ENCODE results near the gene ZNF775. TPM values are rescaled to one million over a fixed set of nuclear protein-coding genes. Genes with fewer than 3 reads are reported as not detected.

ZNF775 gene
- total and polyA plus RNA-seq, 2 of the 13 experiments (the other 11 are each of a cell fraction or from before 2014, with no cell fraction given), result 3.1 to 3.2 TPM

DNA sequence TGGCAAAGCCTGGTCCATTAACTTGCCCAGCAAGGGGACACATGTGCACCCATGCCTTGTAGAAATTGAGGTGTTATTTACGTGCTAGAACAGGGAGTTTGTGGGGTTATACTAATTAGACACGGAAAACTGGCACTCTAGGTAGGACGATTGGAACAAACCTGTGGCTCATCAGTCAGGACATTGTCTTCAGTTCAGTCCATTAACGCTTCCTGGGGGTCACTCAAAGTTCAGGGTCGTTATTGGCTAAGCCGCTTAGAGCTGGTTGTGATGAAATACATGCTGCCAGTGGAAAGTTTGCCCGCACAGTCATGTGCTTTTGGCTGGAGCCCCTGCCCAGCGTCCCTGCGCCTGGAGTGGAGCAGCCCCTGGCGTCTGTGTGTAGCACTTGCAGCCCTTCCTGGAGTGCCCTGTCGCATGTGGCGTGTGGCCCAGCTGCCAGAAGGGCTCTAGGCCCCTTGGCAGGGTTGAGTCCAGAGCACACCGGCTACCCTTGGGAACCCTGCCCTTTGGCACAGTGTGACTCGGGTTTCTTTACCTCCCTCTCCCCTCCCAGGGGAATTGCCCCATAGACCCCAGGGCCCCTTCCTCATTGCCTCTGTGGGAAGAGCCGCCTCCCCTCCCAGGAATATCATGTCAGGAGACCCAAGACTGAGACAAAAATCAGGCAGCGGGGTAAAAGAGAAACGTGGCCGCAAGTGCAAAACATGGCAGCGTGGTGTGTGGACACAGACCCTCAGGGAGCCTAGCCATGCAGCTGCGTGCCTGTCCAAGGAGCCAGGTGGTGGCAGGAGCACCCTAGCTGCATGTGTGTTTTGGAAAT lies 9.8 kb downstream of the ZNF775 start (continued):
- TF ChIP-seq SAFB2 (CRISPR knock-in tag; IDR thresholded peaks at IDR 0.05; ENCODE audit: borderline replicate concordance, low read depth), result peak; percentile 74; the same call in 1 of the 2 replicates
- TF ChIP-seq ZNF326 (CRISPR knock-in tag; IDR thresholded peaks at IDR 0.05; ENCODE audit: borderline replicate concordance), result no peak
- no peak for TF ChIP-seq SNAPC2 (CRISPR knock-in tag; IDR thresholded peaks at IDR 0.05)
- peak; percentile 76; the same call in 1 of the 2 replicates for TF ChIP-seq FOXK1 (CRISPR knock-in tag; IDR thresholded peaks at IDR 0.05; ENCODE audit: borderline replicate concordance, low read depth)
- peak; percentile 73 for TF ChIP-seq ZFY (CRISPR knock-in tag; IDR thresholded peaks at IDR 0.05)
- no peak for TF ChIP-seq CENPT (CRISPR knock-in tag; IDR thresholded peaks at IDR 0.05; ENCODE audit: low read depth)
- no peak for TF ChIP-seq ZNF496 (CRISPR knock-in tag; IDR thresholded peaks at IDR 0.05; ENCODE audit: insufficient replicate concordance)
- TF ChIP-seq, protein P1, sequence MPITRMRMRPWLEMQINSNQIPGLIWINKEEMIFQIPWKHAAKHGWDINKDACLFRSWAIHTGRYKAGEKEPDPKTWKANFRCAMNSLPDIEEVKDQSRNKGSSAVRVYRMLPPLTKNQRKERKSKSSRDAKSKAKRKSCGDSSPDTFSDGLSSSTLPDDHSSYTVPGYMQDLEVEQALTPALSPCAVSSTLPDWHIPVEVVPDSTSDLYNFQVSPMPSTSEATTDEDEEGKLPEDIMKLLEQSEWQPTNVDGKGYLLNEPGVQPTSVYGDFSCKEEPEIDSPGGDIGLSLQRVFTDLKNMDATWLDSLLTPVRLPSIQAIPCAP (CRISPR knock-in tag; IDR thresholded peaks at IDR 0.05; ENCODE audit: low read depth), result no peak
- TF ChIP-seq ZNF468 (CRISPR knock-in tag; IDR thresholded peaks at IDR 0.05), result no peak
- TF ChIP-seq ZBTB42 (CRISPR knock-in tag; IDR thresholded peaks at IDR 0.05), result peak; percentile 85; the same call in 1 of the 2 replicates
- TF ChIP-seq, protein P2, sequence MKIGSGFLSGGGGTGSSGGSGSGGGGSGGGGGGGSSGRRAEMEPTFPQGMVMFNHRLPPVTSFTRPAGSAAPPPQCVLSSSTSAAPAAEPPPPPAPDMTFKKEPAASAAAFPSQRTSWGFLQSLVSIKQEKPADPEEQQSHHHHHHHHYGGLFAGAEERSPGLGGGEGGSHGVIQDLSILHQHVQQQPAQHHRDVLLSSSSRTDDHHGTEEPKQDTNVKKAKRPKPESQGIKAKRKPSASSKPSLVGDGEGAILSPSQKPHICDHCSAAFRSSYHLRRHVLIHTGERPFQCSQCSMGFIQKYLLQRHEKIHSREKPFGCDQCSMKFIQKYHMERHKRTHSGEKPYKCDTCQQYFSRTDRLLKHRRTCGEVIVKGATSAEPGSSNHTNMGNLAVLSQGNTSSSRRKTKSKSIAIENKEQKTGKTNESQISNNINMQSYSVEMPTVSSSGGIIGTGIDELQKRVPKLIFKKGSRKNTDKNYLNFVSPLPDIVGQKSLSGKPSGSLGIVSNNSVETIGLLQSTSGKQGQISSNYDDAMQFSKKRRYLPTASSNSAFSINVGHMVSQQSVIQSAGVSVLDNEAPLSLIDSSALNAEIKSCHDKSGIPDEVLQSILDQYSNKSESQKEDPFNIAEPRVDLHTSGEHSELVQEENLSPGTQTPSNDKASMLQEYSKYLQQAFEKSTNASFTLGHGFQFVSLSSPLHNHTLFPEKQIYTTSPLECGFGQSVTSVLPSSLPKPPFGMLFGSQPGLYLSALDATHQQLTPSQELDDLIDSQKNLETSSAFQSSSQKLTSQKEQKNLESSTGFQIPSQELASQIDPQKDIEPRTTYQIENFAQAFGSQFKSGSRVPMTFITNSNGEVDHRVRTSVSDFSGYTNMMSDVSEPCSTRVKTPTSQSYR (CRISPR knock-in tag; IDR thresholded peaks at IDR 0.05; ENCODE audit: borderline replicate concordance), result peak; percentile 73; the same call in 1 of the 2 replicates
- TF ChIP-seq NFATC3 (CRISPR knock-in tag; IDR thresholded peaks at IDR 0.05), result no peak
- no peak for TF ChIP-seq SCMH1 (CRISPR knock-in tag; IDR thresholded peaks at IDR 0.05; ENCODE audit: borderline replicate concordance)
- no peak; the same call in 1 of the 2 replicates for TF ChIP-seq STAT5B (CRISPR knock-in tag; IDR thresholded peaks at IDR 0.05)
- TF ChIP-seq ZNF138 (CRISPR knock-in tag; IDR thresholded peaks at IDR 0.05; ENCODE audit: low read depth), result no peak; the same call in 1 of the 2 replicates
- TF ChIP-seq, protein P3, sequence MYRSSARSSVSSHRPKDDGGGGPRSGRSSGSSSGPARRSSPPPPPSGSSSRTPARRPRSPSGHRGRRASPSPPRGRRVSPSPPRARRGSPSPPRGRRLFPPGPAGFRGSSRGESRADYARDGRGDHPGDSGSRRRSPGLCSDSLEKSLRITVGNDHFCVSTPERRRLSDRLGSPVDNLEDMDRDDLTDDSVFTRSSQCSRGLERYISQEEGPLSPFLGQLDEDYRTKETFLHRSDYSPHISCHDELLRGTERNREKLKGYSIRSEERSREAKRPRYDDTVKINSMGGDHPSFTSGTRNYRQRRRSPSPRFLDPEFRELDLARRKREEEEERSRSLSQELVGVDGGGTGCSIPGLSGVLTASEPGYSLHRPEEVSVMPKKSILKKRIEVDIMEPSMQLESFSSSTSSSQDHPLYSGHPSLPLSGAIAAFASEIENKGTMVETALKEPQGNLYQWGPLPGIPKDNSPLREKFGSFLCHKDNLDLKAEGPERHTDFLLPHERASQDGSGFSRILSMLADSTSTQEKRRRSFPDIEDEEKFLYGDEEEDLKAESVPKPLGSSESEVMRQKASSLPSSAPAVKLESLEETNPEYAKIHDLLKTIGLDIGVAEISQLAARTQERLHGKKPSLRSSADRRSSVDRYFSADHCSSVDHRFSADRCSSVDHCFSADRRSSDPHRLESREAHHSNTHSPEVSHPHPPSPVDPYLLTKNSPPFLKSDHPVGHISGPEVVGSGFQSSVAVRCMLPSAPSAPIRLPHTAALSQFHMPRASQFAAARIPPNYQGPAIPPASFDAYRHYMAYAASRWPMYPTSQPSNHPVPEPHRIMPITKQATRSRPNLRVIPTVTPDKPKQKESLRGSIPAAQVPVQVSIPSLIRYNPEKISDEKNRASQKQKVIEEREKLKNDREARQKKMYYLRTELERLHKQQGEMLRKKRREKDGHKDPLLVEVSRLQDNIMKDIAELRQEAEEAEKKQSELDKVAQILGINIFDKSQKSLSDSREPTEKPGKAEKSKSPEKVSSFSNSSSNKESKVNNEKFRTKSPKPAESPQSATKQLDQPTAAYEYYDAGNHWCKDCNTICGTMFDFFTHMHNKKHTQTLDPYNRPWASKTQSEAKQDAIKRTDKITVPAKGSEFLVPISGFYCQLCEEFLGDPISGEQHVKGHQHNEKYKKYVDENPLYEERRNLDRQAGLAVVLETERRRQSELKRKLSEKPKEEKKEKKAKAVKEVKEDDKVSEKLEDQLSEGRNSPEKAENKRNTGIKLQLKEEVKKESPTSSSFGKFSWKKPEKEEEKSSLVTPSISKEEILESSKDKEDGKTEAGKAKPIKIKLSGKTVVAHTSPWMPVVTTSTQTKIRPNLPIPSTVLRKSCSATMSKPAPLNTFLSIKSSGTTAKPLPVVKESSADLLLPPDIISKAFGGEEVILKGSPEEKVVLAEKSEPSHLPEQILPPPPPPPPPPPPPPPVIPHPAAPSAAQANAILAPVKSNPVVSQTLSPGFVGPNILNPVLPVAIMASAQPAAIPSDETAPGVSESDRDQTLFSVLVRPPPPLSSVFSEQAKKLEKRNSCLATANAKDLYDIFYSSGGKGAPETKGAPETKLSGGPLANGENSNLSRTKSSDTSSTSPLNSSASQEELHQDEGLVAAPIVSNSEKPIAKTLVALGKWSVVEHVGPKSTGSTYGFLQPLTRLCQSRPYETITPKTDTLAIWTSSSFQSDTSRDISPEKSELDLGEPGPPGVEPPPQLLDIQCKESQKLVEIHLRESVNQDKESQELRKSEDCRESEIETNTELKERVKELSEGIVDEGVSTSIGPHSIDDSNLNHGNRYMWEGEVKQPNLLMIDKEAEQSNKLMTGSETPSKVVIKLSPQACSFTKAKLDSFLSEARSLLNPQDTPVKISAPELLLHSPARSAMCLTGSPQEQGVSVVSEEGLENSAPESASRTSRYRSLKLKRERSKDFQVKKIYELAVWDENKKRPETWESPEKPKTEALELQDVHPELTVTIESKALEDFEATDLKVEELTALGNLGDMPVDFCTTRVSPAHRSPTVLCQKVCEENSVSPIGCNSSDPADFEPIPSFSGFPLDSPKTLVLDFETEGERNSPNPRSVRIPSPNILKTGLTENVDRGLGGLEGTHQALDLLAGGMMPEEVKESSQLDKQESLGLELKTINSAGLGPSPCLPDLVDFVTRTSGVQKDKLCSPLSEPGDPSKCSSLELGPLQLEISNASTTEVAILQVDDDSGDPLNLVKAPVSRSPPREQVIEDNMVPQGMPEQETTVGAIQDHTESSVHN (CRISPR knock-in tag; IDR thresholded peaks at IDR 0.05), result peak; percentile 83
